ACHN (cell line): Measurements from ENCODE around the gene GPBP1.
"Not testable (repeated sequence)": the region's sequence is repeated elsewhere in the genome, so short reads cannot be mapped to it uniquely, and the experiment has no call there.

Experiments
- DNase-seq: peaks from one replicate; pipeline ENCODE4 v3.0.0-alpha.2; 2015
- in situ Hi-C: cut with HindIII; loops from 2 replicates; pipeline ENCODE4 v1.10.0; 2017; ENCODE audit warnings: low sequenced_read_pairs, low pct_ligation_motif_present, low pct_unique_long_range_greater_than_20kb

GPBP1 gene

GRCh38 chr5:57247765-57248164, 73.9 kb downstream of the GPBP1 start:
- no peak for DNase-seq
- in situ Hi-C loops: no loop called here

GRCh38 chr5:57249265-57249874, 75.5 kb downstream of the GPBP1 start:
- in situ Hi-C loops: no loop called here
- DNase-seq: no peak

DNA sequence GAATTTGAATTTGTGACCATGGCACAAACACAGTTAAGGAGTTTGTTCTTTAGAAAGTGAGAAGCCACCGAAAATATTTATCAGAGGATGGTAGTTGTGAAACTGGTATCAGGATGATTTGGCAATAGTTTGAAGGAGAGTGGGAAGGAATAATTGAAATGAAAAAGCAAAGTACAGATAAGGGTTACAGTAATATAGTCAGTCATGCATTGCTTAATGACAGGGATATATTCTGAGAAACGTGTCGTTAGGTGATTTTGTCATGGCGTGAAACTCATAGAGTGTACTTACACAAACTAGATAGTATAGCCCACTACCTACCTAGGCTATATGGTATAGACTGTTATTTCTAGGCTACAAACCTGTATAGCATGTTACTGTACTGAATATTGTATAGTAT, 84.2 kb downstream of the GPBP1 start:
- in situ Hi-C loops: no loop called here

DNA sequence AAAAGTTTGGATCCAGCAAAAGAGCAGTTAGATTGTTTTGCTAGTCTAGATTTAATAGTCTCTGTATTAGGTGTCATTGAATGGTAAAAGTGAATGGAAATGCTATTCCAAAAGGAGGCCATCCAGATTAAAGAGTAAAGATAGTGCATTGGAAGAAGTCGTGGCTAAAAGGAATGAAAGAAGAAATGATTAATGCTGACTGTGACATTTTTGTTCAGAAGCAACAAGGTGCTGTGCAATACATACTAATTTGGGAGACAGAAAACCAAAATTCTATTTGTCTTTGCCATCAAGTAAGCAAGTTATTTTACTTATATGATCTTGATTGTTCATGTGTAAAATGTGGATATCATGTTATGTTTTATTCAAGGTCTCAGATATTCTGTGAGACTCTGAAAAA, 85.1 kb downstream of the GPBP1 start:
- DNase-seq: no peak
- in situ Hi-C loops: no loop called here

More for the DNA sequence above, 84.2 kb downstream of the GPBP1 start:
- DNase-seq: no peak

DNA sequence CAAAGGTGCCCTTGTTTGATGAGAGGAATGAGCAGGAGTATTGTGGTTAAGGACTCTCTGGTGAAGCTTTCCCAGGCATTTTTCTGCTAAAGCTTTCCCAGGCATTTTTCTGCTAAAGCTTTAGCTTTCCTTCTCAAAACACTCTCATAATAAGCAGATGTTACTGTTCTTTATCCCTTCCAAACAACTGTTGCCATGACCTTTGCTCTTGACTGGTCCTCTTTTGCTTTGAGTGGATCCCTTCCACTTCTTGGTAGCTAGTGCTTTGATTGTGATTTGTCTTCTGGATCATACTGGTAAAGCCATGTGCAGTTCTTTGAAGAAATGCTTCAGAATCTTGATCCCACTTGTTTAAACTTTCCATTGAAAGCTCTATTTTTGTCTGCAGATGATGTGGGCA, 85.8 kb downstream of the GPBP1 start:
- DNase-seq: no peak
- in situ Hi-C loops: no loop called here

DNA sequence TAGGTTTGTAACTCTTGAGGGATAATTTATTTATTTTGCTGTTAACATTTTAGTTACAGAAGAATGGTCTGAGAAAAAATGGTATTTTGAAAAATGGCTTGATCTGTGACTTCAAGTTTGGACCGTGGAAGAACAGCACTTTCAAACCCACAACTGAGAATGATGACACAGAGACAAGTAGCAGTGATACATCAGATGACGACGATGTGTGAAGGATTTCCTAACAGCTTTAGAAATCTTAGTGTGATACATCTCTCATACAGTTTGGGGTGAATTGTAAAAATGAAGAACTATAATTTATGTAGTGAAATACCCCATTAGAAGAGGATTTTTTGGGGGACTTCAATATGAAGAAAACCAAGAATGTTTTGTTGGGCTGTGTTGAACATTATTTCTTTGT, 88.7 kb downstream of the GPBP1 start:
- no peak for DNase-seq
- in situ Hi-C loops: no loop called here

DNA sequence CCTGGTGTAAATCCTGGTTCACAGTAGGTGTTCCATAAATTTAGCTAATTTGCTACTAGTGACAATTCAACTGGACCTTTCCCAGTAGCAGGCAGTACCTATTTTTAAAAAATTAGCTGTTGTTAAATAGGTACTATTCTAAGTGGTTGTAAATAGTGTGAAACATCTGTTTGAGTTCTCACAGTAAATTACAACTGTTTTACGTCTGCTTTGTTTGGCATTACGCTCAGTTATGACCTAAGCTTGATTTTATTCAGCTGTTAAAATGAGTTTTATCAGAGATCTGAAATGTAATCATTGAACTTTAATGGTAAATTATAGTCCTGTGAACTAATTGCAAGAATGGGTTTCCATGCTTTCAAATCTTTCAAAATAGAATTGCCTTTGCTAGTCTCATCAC, 93.9 kb downstream of the GPBP1 start:
- DNase-seq: no peak
- in situ Hi-C loops: no loop called here

DNA sequence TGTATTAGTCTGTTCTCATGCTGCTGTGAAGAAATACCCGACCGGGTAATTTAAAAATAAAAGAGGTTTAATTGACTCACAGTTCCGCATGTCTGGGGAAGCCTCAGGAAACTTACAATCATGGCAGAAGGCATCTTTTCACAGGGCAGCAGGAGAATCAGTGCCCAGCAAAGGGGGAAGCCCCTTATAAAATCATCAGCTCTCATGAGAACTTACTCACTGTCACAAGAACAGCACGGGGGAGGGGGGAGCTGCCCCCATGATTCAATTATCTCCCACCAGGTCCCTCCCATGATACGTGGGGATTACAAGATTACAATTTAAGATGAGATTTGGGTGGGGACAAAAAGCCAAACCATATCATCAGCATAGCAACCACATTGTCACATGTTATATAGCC, 102.5 kb downstream of the GPBP1 start:
- DNase-seq: no peak
- in situ Hi-C loops: no loop called here

DNA sequence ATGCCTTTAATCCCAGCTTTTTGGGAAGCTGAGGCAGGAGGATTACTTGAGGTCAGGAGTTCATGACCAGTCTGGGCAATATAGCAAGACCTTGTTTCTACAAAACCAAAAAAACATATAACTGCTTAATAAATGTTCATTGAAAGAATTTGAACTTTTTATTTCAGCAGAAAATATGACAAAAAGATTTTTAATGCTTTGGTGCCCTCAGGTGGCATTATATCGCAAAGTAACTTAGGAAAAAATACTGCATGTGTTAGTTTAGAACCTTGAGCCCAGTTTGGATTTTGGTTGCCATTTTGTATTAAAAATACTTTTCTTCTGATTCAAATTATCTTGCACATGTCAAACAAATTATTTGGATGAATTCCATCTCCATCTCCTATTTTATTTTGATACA, 103.2 kb downstream of the GPBP1 start:
- peak; percentile 37 for DNase-seq
- in situ Hi-C loops: no loop called here

- no peak for DNase-seq
- in situ Hi-C loops: no loop called here
Observed at GRCh38 chr5:57280853-57281252, 107.0 kb downstream of the GPBP1 start.

GRCh38 chr5:57285084-57285483, 111.2 kb downstream of the GPBP1 start:
- in situ Hi-C loops, DNase-seq: not testable (repeated sequence)

DNA sequence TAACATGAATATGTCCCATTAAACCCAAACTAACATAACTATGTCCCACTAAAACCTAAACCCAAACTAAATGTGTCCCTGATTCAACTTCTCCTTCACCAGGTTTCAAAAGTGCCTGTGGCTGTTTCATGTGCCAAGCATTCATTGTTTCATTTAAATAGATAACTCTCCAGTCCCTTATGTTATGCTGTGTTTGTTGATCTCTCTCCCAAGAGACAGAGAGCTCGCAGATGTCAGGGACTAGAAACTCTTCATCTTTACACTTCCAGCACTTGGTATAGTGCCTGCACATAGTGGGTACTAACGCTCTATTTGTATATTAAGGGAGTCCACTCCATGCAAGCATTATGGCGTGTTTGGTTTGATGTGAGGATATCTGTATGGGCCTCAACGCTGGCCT, 118.0 kb downstream of the GPBP1 start:
- in situ Hi-C loops: no loop called here
- no peak for DNase-seq

GRCh38 chr5:57292336-57292735, 118.5 kb downstream of the GPBP1 start:
- in situ Hi-C loops: no loop called here
- DNase-seq: no peak

DNA sequence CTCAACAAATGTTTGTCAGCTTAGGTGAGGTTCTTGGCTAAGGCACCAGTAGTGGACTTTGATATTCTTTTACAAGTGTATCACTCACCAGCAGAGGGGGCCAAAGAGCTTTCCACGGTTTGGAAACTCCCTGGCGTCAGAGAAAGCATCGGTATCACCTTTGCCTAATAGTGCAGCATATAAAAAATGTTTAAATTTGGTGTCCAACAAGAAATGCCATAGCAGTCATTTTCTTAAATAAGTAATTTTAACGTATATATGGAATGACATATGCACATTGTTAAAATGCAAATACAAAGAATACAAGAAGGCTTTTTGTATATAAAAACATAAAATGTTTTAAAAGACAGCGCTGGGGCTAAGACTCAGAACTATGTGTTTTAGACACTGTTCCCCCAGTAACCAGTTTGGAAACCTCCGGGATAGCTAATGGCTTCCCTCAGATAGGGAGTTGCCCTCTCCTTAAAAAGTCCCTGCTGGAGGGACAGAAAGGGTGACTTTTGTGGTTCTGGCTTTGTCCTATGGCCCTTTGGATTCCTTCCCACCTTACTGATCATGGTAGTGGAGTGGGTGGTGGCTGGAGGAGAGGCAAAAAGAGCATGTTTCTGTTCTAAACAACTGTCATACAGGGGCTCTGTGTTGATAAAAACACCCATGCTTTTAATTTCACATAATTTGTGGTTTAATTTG, 124.6 kb downstream of the GPBP1 start:
- in situ Hi-C loops: no loop called here
- DNase-seq: peak; percentile 82

DNA sequence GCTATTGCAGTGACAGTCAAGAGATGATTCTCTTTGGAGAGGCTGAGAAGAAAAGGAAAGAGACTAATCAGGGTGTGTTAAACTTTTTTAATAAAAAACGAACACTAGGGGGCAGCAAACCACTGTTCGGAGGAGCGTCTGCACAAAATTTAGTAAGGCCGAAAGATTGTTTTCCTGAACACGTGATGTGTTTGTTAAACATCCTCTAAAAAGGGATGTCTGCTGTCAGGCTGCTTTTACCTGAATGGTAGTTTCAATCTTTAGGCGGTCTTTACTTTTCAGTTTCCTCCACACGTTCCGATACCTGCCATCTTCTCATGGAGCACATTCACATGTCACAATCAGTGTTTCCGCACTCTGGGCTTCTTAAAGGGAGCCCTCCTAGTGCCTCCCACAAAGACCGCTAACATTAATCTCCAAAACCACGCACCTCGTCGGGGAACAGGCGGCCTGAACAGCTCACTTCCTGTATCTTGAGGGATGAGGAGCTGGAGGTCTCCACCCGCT, 125.2 kb downstream of the GPBP1 start:
- no peak for DNase-seq
- in situ Hi-C loops: no loop called here

DNA sequence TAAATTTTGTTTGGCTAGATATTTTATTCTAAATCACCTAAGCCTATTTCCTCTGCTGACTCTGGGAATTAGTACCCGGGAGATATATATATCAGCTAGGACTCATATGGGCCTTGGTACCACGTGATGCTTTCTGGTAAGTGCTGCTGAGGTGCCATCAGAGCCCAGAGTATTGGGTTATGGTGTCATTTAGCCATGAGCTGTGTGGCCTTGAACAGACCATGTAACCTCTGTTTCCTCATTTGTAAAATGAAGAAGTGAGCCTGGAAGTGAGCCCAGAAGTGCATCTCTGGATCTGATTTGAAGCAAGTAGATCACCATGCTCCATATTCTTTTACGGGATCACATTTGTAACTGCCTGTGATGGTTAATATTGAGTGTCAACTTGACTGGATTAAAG, 126.1 kb downstream of the GPBP1 start:
- no peak for DNase-seq
- in situ Hi-C loops: no loop called here

- in situ Hi-C loops: no loop called here
- DNase-seq: peak; percentile 39
Observed at GRCh38 chr5:57302164-57302563, 128.3 kb downstream of the GPBP1 start.

DNA sequence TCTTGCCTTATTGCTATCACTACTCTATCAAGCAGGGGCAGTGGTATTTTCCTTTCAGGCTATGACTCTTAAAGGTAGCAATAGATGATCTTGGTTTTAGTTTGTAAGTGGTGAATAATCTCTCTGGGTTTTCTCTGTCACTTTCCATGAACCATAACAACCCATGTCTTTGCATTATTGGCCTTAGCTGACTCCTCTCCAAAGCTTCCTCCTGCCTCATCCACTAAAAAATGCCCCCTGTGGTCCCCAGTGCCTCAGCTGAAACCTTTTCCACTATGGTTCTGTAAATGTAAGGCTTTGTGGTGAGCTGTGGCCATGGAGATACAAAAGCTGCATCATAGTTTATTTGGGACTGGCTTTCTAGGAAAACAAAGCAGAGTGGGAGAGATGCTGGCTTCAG, 128.8 kb downstream of the GPBP1 start:
- DNase-seq: no peak
- in situ Hi-C loops: no loop called here

DNA sequence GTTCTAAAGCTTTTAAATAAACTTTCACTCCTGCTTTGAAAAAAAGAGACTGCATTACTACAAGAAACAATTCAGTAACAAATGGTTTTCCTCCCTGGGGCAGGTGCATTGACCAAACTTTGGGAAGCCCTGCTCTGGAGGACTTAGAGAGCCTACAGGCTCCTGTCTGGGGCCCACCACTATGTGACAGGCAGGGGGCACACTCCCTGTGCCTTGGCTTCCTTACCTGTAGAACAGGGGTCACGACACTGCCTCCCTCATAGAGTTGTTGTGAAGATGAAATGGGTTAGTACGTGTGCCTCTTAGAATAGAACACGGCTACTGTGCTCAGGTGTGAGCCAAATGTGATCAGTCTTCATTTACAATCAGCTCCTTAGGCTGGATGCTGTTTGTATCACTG, 130.1 kb downstream of the GPBP1 start:
- DNase-seq: no peak
- in situ Hi-C loops: no loop called here

DNA sequence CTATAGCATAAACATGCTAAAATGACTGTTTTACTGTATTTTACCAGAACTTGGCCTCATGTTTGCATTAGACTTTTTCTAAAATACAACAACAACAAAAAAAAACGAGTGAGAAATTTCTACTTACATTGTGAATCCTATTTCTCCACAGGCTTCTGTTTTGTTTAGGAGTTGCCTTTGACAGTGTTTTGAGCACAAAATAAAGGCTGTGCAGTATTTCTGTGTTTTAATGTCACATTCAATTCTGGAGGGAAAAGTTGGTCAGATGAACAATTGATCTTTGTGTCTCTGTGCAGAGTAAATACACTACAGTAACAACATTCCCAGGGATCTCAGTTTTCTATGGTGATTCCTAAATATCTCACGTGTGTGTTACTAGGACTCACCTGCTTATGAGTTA, 131.1 kb downstream of the GPBP1 start:
- in situ Hi-C loops: no loop called here
- no peak for DNase-seq
